NT2/D1 (cell line): ENCODE measurements around the gene LMBR1L.
"Not testable (repeated sequence)": the region's sequence is repeated elsewhere in the genome, so short reads cannot be mapped to it uniquely, and the experiment has no call there.

Experiments used
- DNase-seq: peaks from one replicate; pipeline ENCODE4 v3.0.0-alpha.2; 2011; ENCODE audit warnings: low read depth, low spot score
- H3K27me3 ChIP-seq: 2 replicates; pipeline ENCODE4 v1.6.0; 2011; ENCODE audit warnings: mild to moderate bottlenecking; ENCODE audit not compliant: insufficient read length, insufficient read depth
- H3K36me3 ChIP-seq: 2 replicates; pipeline ENCODE4 v1.6.1; 2011; ENCODE audit warnings: mild to moderate bottlenecking, low read length, mixed read lengths; ENCODE audit not compliant: insufficient read depth, insufficient read length
- H3K4me1 ChIP-seq: 2 replicates; pipeline ENCODE4 v1.5.1; 2011; ENCODE audit not compliant: insufficient read depth, insufficient read length
- H3K4me3 ChIP-seq: 2 replicates; pipeline ENCODE4 v1.5.1; 2011; ENCODE audit warnings: low read depth; ENCODE audit not compliant: insufficient read length
- H3K9ac ChIP-seq: 2 replicates; pipeline ENCODE4 v1.6.0; 2011; ENCODE audit warnings: low read depth; ENCODE audit not compliant: insufficient read length
- H3K9me3 ChIP-seq: 2 replicates; pipeline ENCODE4 v1.5.1; 2011; ENCODE audit warnings: mild to moderate bottlenecking, low read length; ENCODE audit not compliant: insufficient read depth
- SUZ12 ChIP-seq: IDR thresholded peaks from 2 replicates; pipeline ENCODE4 v1.6.1; 2011; ENCODE audit not compliant: insufficient read length, insufficient read depth; ENCODE audit errors: extremely low read depth
- YY1 ChIP-seq: IDR thresholded peaks from 2 replicates; pipeline ENCODE4 v1.6.1; 2011; ENCODE audit not compliant: insufficient read length, insufficient read depth
- ZNF274 ChIP-seq: IDR thresholded peaks from 2 replicates; pipeline ENCODE4 v1.6.1; 2011; ENCODE audit warnings: mild to moderate bottlenecking, low read depth, low read length

The LMBR1L gene

GRCh38 chr12:49138587-49138986 is 27.9 kb upstream of the LMBR1L start:
- TF ChIP-seq YY1 (no peak), SUZ12 (no peak), ZNF274 (no peak)
- no peak overlapping the region for H3K9ac ChIP-seq

GRCh38 chr12:49137476-49137875 is 26.8 kb upstream of the LMBR1L start:
- Histone ChIP-seq H3K36me3 (no peaks in the 10 kb centered on the region), H3K27me3 (no peaks in the 10 kb centered on the region), H3K9ac (no peak overlapping the region), H3K9me3 (no peaks in the 10 kb centered on the region), H3K4me1 (no peaks in the 10 kb centered on the region), H3K4me3 (no peak overlapping the region)
- TF ChIP-seq SUZ12 (no peak), YY1 (no peak), ZNF274 (no peak)
- DNase-seq = no peak

More at GRCh38 chr12:49138587-49138986, 27.9 kb upstream of the LMBR1L start:
- no peaks in the 10 kb centered on the region for H3K4me1 ChIP-seq
- H3K36me3 ChIP-seq = no peaks in the 10 kb centered on the region
- no peaks in the 10 kb centered on the region for H3K27me3 ChIP-seq
- DNase-seq = no peak
- H3K4me3 ChIP-seq = no peak overlapping the region
- no peaks in the 10 kb centered on the region for H3K9me3 ChIP-seq

GRCh38 chr12:49136997-49137396 is 26.4 kb upstream of the LMBR1L start:
- H3K4me1 ChIP-seq, DNase-seq, H3K9ac ChIP-seq, H3K4me3 ChIP-seq, H3K27me3 ChIP-seq, H3K36me3 ChIP-seq, H3K9me3 ChIP-seq: not testable (repeated sequence)

GRCh38 chr12:49133590-49133989 is 22.9 kb upstream of the LMBR1L start:
- H3K9me3 ChIP-seq = no peaks in the 10 kb centered on the region
- no peaks in the 10 kb centered on the region for H3K27me3 ChIP-seq
- H3K9ac ChIP-seq = no peak overlapping the region
- no peak overlapping the region for H3K4me3 ChIP-seq
- no peak for TF ChIP-seq ZNF274
- TF ChIP-seq SUZ12 = no peak
- TF ChIP-seq YY1 = no peak
- peaks cover 25% of the 10 kb centered on the region for H3K36me3 ChIP-seq
- DNase-seq = no peak
- peaks cover 3% of the 10 kb centered on the region for H3K4me1 ChIP-seq

GRCh38 chr12:49133014-49133413 is 22.4 kb upstream of the LMBR1L start:
- H3K9ac ChIP-seq = no peak overlapping the region

GRCh38 chr12:49131894-49132461 is 21.3 kb upstream of the LMBR1L start:
- Histone ChIP-seq H3K9ac (peak overlapping the region; percentile 79), H3K36me3 (peaks cover 38% of the 10 kb centered on the region), H3K27me3 (no peaks in the 10 kb centered on the region), H3K4me3 (peak overlapping the region; percentile 32), H3K9me3 (no peaks in the 10 kb centered on the region), H3K4me1 (peaks cover 3% of the 10 kb centered on the region)
- TF ChIP-seq ZNF274 (no peak), YY1 (no peak), SUZ12 (no peak)
- DNase-seq = no peak

More at GRCh38 chr12:49133014-49133413, 22.4 kb upstream of the LMBR1L start:
- H3K27me3 ChIP-seq = no peaks in the 10 kb centered on the region
- H3K9me3 ChIP-seq = no peaks in the 10 kb centered on the region
- peaks cover 3% of the 10 kb centered on the region for H3K4me1 ChIP-seq
- DNase-seq = no peak
- no peak overlapping the region for H3K4me3 ChIP-seq
- TF ChIP-seq YY1 (no peak), SUZ12 (no peak), ZNF274 (no peak)
- H3K36me3 ChIP-seq = peaks cover 27% of the 10 kb centered on the region

GRCh38 chr12:49131051-49131893 is 20.6 kb upstream of the LMBR1L start, which contains the start of gene TUBA1B:
Gene TUBA1B (minus strand): TSS chr12:49131395. CDS start chr12:49131300, 95 bp downstream.
- peak; percentile 81 for DNase-seq
- Histone ChIP-seq H3K36me3 (peaks cover 38% of the 10 kb centered on the region), H3K4me1 (peaks cover 3% of the 10 kb centered on the region), H3K4me3 (peak within 1 kb of the TSS; percentile 99), H3K9me3 (no peaks in the 10 kb centered on the region), H3K27me3 (no peaks in the 10 kb centered on the region), H3K9ac (peak within 1 kb of the TSS; percentile 96)
- TF ChIP-seq YY1 (no peak), ZNF274 (no peak), SUZ12 (no peak)
